ENCODE measurements around the gene GRIN2C.

- TF ChIP-seq CTCF (IDR thresholded peaks at IDR 0.05) (no peak), POLR2A (IDR thresholded peaks at IDR 0.05) (no peak), POLR2AphosphoS5 (IDR thresholded peaks at IDR 0.05) (no peak), EP300 (IDR thresholded peaks at IDR 0.05) (no peak)
Observed at GRCh38 chr17:74819801-74820436, 39.8 kb downstream of the GRIN2C start.

All from gastroesophageal sphincter (tissue), 3 donors.